ENCODE data around the gene LINGO3.

The LINGO3 gene

GRCh38 chr19:2261438-2262172 is 46.3 kb downstream of the LINGO3 start:
- no peak for DNase-seq (ENCODE audit: low spot score)

- no peak for DNase-seq (ENCODE audit: low spot score)
These were observed 47.6 kb downstream of the LINGO3 start for GRCh38 chr19:2260341-2260805.

DNA sequence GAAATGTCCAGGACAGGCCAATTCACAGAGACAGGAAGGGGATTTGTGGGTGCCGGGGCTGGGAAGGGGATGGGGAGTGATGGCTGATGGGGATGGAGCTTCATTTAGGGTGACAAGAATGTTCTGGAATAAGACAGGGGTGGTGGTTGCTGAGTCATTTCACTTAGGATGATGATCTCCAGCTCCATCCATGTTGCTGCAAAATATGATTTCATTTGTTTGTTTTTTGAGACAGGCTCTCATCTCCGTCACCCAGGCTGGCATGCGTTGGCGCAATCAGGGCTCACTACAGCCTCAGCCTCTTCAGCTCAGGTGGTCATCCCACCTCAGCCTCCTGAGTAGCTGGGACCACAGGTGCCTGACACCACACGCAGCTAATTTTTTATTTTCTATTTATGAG is 48.6 kb downstream of the LINGO3 start:
- DNase-seq (ENCODE audit: low spot score), result no peak

Data from D341Med (cell line).